ENCODE data around the gene ACTG1.

Gene ACTG1

GRCh38 chr17:81512562-81513371 lies at the start of gene ACTG1:
TSS of gene ACTG1 (minus strand) at chr17:81512799. CDS start at chr17:81512354, 445 bp downstream.
- H3K4me3 ChIP-seq (ENCODE audit: low read depth, low read length), result peak within 1 kb of the TSS; percentile 71
- TF ChIP-seq, protein P1, sequence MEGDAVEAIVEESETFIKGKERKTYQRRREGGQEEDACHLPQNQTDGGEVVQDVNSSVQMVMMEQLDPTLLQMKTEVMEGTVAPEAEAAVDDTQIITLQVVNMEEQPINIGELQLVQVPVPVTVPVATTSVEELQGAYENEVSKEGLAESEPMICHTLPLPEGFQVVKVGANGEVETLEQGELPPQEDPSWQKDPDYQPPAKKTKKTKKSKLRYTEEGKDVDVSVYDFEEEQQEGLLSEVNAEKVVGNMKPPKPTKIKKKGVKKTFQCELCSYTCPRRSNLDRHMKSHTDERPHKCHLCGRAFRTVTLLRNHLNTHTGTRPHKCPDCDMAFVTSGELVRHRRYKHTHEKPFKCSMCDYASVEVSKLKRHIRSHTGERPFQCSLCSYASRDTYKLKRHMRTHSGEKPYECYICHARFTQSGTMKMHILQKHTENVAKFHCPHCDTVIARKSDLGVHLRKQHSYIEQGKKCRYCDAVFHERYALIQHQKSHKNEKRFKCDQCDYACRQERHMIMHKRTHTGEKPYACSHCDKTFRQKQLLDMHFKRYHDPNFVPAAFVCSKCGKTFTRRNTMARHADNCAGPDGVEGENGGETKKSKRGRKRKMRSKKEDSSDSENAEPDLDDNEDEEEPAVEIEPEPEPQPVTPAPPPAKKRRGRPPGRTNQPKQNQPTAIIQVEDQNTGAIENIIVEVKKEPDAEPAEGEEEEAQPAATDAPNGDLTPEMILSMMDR (IDR thresholded peaks at IDR 0.05; ENCODE audit: borderline replicate concordance, insufficient read depth, low read depth, low read length), result no peak

- TF ChIP-seq, protein P1 (IDR thresholded peaks at IDR 0.05; ENCODE audit: borderline replicate concordance, insufficient read depth, low read depth, low read length), result no peak
- H3K4me3 ChIP-seq (ENCODE audit: low read depth, low read length), result no peak overlapping the region
Observed at GRCh38 chr17:81561494-81561885, 48.9 kb upstream of the ACTG1 start.

DNA sequence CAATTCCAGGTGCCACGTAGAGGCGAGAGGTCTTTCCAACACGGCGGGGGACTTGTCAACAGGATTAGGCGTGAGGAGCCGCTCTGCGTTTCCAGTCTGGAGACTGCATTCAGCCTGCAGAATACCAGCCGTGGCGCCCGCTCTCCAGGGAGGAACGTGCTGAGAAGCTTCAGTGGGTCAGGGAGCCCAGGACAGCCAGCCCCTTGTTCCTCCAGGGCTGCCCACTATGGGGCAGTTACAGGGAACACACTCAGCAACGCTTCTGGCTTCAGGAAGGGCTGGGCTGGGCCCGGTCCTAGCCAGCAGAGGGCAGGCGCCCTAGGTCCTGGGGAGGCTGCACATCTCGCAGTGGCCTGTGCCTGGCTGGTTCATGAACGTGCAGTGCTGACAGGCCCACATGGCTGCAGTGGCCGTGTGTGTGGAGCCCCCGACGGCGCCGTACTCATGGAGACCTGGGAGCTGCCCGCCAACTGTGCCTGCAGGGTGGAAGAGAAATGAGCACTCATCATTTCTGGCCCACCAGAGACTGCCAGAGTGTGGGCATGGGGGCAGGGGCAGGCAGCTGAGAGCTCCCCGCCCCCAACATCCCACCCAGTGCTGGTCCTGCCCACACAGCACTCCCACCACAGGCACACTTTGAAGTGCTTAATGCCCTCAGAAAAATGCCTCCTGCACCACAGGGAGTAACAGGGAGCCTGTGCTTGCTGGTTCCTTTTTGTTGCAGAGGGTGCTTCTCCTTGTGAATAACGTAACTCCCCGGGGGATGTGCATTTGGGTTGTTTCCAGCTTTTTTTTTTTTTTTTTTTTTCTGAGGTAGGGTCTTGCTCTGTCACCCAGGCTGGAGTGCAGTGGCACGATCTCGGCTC lies 46.6 kb upstream of the ACTG1 start:
- H3K4me3 ChIP-seq (ENCODE audit: low read depth, low read length), result no peak overlapping the region
- TF ChIP-seq, protein P1 (IDR thresholded peaks at IDR 0.05; ENCODE audit: borderline replicate concordance, insufficient read depth, low read depth, low read length), result no peak

DNA sequence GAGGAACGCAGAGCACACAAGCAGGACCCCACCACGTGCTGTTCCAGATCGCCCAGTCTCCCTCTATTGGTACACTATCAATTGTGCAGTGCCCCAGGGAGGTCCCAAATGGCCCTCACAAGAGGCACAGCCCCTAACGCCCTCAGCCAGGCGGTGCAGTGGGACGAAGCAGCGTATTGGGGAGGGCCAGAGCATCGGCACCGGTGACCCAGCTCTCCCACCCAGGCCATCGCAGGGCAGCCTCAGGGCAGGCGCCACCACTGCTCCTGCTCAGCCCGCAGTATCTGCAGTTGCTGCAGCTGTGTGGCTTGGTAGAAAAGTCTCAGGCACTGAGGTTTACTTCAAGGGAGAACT lies 45.5 kb upstream of the ACTG1 start:
- no peak overlapping the region for H3K4me3 ChIP-seq (ENCODE audit: low read depth, low read length)
- TF ChIP-seq, protein P1 (IDR thresholded peaks at IDR 0.05; ENCODE audit: borderline replicate concordance, insufficient read depth, low read depth, low read length), result no peak

- H3K4me3 ChIP-seq (ENCODE audit: low read depth, low read length), result no peak overlapping the region
- TF ChIP-seq, protein P1 (IDR thresholded peaks at IDR 0.05; ENCODE audit: borderline replicate concordance, insufficient read depth, low read depth, low read length), result no peak
Observed at GRCh38 chr17:81557276-81558114, 44.9 kb upstream of the ACTG1 start.

DNA sequence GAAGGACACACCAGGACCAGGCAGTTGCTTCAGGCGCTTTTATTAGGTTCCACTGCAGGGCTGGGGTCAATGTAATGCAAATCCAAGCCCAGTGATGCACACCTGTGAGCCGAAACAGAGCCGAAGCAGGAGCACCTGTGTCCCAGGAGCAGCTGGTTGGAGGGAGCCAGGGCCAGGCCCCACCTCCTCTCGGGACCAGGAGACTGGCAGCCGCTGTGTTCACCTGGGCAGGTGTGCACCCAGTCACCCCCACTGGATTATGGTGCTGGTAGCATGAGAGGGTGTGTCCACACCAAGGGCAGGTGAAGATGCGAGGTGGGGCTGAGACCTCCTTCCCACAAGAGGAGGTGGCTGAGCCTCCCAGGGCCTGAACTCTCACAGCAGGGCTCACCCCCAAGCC lies 44.3 kb upstream of the ACTG1 start:
- TF ChIP-seq, protein P1 (IDR thresholded peaks at IDR 0.05; ENCODE audit: borderline replicate concordance, insufficient read depth, low read depth, low read length), result no peak

More for the DNA sequence above, 44.3 kb upstream of the ACTG1 start:
- no peak overlapping the region for H3K4me3 ChIP-seq (ENCODE audit: low read depth, low read length)

All from GM12875 (cell line).